H7 (cell line): ENCODE measurements around the gene HDAC4. TPM values are rescaled to one million over a fixed set of nuclear protein-coding genes. Genes with fewer than 3 reads are reported as not detected.
A peak's percentile ranks its signal among the peaks of the same experiment; 100 is the strongest.

Source experiments
- DNase-seq: peaks from one replicate; pipeline ENCODE4 v3.0.0; 2012
- H3K27me3 ChIP-seq: 2 replicates; pipeline ENCODE4 v1.6.0; 2011; ENCODE audit warnings: mild to moderate bottlenecking, low read length; ENCODE audit not compliant: control insufficient read depth, insufficient read depth
- H3K36me3 ChIP-seq: replicated peaks from 2 replicates; pipeline ENCODE4 v1.5.1; 2011; ENCODE audit warnings: low read length; ENCODE audit not compliant: control insufficient read depth, insufficient read depth
- H3K4me3 ChIP-seq: 2 replicates; pipeline ENCODE4 v1.5.1; 2011; ENCODE audit warnings: low read depth, mild to moderate bottlenecking, control low read depth, low read length, moderate library complexity; ENCODE audit not compliant: insufficient read depth
- total RNA-seq: library from RNA; depleted of rRNA; stranded (reverse); fragments of >200 nt; shearing (Covaris generic); gene quantifications from 2 replicates; pipeline ENCODE4 v1.2.3, GENCODE V29; 2014

Gene HDAC4
- total RNA-seq, 1 experiment from 2014 or later: 18.1 TPM

GRCh38 chr2:239113171-239113570 lies 287.6 kb downstream of the HDAC4 start:
- no peak for DNase-seq
- no peaks in the 10 kb centered on the region for H3K36me3 ChIP-seq
- H3K27me3 ChIP-seq: no peaks in the 10 kb centered on the region
- H3K4me3 ChIP-seq: no peak overlapping the region

- DNase-seq: no peak
- H3K4me3 ChIP-seq: no peak overlapping the region
- H3K27me3 ChIP-seq: no peaks in the 10 kb centered on the region
- H3K36me3 ChIP-seq: no peaks in the 10 kb centered on the region; the same call in 1 of the 2 replicates
Measured at GRCh38 chr2:239112127-239112774, 288.6 kb downstream of the HDAC4 start.

GRCh38 chr2:239111401-239112100 lies 289.3 kb downstream of the HDAC4 start:
- Histone ChIP-seq H3K36me3 (no peaks in the 10 kb centered on the region; the same call in none of the 2 replicates), H3K27me3 (no peaks in the 10 kb centered on the region), H3K4me3 (no peak overlapping the region)
- DNase-seq: no peak

GRCh38 chr2:239110595-239111048 lies 290.2 kb downstream of the HDAC4 start:
- DNase-seq: no peak
- no peak overlapping the region for H3K4me3 ChIP-seq
- H3K27me3 ChIP-seq: no peaks in the 10 kb centered on the region
- H3K36me3 ChIP-seq: no peaks in the 10 kb centered on the region; the same call in none of the 2 replicates

DNA sequence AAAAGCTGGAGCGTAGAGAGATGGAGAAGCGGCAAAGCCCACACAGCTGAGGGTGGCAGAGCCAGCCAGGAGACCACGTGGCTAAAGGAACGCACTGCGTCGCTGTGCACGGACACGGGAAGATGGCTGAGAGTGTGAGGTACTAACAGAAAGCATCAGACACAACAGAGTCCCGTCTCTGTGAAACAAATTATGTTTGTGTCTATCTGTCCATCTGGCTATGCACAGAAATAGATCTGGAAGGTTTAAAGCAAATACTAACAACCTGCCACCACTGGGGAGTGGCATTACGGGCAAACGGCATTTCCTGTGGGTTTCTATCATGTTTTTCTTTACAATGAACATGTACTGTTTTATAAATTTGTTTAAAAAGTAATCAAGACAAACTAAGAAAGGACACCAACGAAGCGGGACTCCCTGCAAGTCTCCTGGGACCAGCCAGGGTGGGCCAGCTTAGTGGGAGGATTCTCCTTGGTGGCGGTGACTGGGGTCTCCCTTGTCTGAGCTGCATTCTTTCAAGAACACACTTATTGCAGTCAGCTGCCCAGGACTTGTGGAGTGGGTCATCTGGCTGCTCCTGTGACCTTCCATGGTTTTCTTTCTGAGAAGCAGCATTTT lies 290.8 kb downstream of the HDAC4 start:
- H3K4me3 ChIP-seq: no peak overlapping the region
- no peaks in the 10 kb centered on the region for H3K27me3 ChIP-seq
- no peaks in the 10 kb centered on the region; the same call in none of the 2 replicates for H3K36me3 ChIP-seq
- DNase-seq: no peak

GRCh38 chr2:239109041-239109927 lies 291.5 kb downstream of the HDAC4 start:
- Histone ChIP-seq H3K4me3 (no peak overlapping the region), H3K27me3 (no peaks in the 10 kb centered on the region), H3K36me3 (no peaks in the 10 kb centered on the region; the same call in none of the 2 replicates)
- DNase-seq: no peak

DNA sequence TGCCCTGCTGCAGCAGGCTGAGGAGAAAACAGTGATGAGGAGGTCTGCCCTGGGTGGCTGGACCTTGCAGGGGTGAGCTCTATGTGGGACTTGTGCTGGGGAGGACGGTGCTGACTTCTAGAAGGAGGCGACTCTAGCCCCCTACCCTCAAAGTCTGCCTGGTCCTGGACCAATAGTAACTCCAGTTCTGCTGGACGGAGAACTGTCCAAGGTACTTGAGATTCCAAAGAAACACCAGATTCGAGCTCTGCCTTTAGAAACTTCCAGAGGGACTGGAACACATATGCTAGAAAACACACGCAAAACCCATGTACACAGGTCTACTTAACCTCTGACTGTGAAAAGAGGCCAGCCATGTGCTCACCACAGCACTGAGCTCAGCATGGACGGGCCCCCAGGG lies 292.4 kb downstream of the HDAC4 start:
- Histone ChIP-seq H3K27me3 (no peaks in the 10 kb centered on the region), H3K4me3 (no peak overlapping the region), H3K36me3 (no peaks in the 10 kb centered on the region; the same call in none of the 2 replicates)
- DNase-seq: no peak

DNA sequence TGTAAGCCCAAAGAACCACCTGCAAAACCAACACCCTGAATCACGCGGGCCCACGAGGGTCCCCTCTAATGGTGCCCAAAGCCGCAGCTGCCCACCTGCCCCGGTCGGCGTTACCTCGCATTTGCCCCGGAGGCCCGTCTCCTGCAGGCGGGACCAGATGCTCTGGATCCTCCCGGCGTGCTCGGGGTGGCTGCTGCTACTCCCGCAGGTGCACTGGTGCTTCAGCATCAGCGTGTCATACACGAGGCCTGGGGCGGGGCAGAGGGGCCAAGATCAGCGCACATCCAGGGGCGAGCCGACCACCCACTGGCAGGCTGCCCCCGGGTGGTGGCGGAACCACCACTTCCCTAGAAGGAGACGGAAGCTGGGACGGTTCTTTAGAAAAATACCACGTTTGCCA lies 292.9 kb downstream of the HDAC4 start:
- DNase-seq: no peak
- Histone ChIP-seq H3K36me3 (no peaks in the 10 kb centered on the region; the same call in none of the 2 replicates), H3K27me3 (no peaks in the 10 kb centered on the region), H3K4me3 (no peak overlapping the region)

DNA sequence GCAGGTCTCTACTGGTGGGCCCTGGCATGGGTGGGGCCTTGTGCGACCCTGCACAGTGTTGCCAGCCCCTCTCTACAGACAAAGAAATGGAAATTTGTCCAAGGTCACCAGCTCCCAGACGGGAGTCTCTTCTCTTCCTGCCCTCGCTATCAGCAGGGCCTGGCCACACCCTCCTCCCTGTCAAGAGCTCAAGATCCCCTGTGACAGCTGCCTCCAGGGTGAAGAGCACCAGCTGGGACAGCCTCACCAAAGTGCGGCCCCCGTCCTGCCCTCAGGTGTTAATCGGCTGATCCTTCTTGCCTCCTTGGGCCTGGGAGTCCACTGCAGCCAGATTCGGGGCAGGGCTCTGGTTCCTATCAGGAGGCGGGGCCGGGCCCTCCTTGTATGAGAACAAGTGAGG lies 293.9 kb downstream of the HDAC4 start:
- no peak for DNase-seq

GRCh38 chr2:239106314-239106908 lies 294.4 kb downstream of the HDAC4 start:
- peak; percentile 92 for DNase-seq
- Histone ChIP-seq H3K4me3 (no peak overlapping the region), H3K27me3 (no peaks in the 10 kb centered on the region), H3K36me3 (no peaks in the 10 kb centered on the region; the same call in none of the 2 replicates)

More for the DNA sequence above, 293.9 kb downstream of the HDAC4 start:
- no peaks in the 10 kb centered on the region for H3K27me3 ChIP-seq
- H3K36me3 ChIP-seq: no peaks in the 10 kb centered on the region; the same call in none of the 2 replicates
- H3K4me3 ChIP-seq: no peak overlapping the region

- DNase-seq: no peak
- Histone ChIP-seq H3K27me3 (no peaks in the 10 kb centered on the region), H3K4me3 (no peak overlapping the region), H3K36me3 (no peaks in the 10 kb centered on the region; the same call in none of the 2 replicates)
Measured at GRCh38 chr2:239105234-239105633, 295.6 kb downstream of the HDAC4 start.

GRCh38 chr2:239104800-239105199 lies 296.0 kb downstream of the HDAC4 start:
- no peak for DNase-seq
- H3K27me3 ChIP-seq: no peaks in the 10 kb centered on the region
- H3K36me3 ChIP-seq: no peaks in the 10 kb centered on the region; the same call in none of the 2 replicates
- no peak overlapping the region for H3K4me3 ChIP-seq

DNA sequence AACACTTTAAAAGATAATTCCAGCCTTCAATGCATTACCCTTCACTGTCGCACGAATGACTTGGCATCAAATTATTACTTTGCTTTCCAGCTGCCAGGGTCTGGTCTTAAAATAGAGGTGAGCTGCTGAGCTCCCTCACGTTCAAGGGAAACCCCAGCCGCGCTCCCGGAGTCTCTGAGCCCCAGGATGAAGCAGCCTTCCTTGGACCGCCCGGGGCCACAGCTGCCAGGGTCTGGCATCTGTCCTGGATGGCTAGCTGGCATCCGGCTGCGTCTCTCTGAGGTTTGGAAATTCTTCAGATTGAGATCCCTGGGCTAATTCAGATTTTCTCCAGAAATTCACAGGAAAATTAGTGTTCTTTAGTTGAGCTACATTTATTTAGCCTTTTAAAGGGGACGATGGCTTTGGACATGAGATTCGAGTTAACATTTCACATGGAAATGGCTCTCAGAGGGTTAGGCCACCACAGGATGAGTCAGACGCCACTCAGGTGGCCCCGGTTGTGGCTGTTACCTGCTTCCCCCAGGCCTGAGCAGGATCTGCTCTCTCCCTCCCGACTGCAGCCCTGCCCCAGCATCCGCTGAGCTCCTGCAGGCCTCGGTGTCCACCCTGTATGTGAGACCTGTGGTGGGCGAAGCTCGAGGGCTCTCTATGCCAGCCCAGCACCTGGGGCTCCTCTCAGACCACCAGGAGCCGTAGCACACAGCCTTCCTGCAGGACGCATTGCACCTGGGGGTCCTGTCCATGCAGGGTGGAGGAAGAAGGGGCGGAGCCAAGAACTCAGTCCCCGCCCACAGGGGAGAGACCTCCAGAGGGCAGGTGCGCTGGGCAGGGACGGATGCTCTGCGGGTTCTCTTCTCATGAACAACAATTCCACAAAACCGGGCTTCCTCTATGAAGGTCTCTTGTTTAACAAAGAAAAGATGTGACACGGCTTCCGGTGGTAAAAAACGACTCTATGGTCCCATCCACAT lies 297.4 kb downstream of the HDAC4 start:
- peak; percentile 82 for DNase-seq
- Histone ChIP-seq H3K27me3 (no peaks in the 10 kb centered on the region), H3K4me3 (no peak overlapping the region), H3K36me3 (no peaks in the 10 kb centered on the region; the same call in none of the 2 replicates)
